Transverse colon (tissue), 3 donors: ENCODE measurements around the gene MACROH2A2.

ENCODE experiments used
- CTCF ChIP-seq, 5 experiments: fragments of 200-600 bp in 3 of 5; fragments of 450-650 bp in 2 of 5; sonication (generic) in 3 of 5; IDR thresholded peaks; 1 replicate in 2 of 5; 2 replicates in 3 of 5; pipeline ENCODE4 v1.5.1; 2016 to 2017; ENCODE audit warnings: antibody characterized with exemption in 5 of 5, inconsistent platforms in 3 of 5, mild to moderate bottlenecking in 2 of 5, moderate library complexity in 1 of 5
- EP300 ChIP-seq: sonication (generic); formaldehyde crosslinking; IDR thresholded peaks from one replicate; pipeline ENCODE4 v1.6.1; 2017; ENCODE audit warnings: antibody characterized with exemption, low read depth

- TF ChIP-seq CTCF (IDR thresholded peaks at IDR 0.05) (no peak), EP300 (no peak)
Observed at GRCh38 chr10:70007116-70007820, 45.4 kb upstream of the MACROH2A2 start.
